Endothelial cell of umbilical vein (primary cell): Measurements from ENCODE around the gene EIF3J. TPM values are rescaled to one million over a fixed set of nuclear protein-coding genes. Genes with fewer than 3 reads are reported as not detected.

Experiments
- BruUV-seq: library from RNA; stranded (reverse); fragments of 400-500 nt; replicated peaks from 2 replicates; lab custom pipeline; 2021; lab: Mats Ljungman, UMichigan
- CTCF ChIA-PET: fragments of 300-600, 350-600 bp; sonication (Branson Sonifier 250); formaldehyde crosslinking; loops from one replicate; lab custom pipeline; 2021; ENCODE audit warnings: antibody characterized with exemption, inconsistent platforms; lab: Charles Lee
- POLR2A ChIA-PET: fragments of 300-600, 350-600 bp; sonication (Branson Sonifier 250); formaldehyde crosslinking; loops from one replicate; lab custom pipeline; 2021; ENCODE audit warnings: antibody characterized with exemption, inconsistent platforms; lab: Charles Lee
- DNase-seq: peaks from one replicate; pipeline ENCODE4 v3.0.0-alpha.2; 2011; ENCODE audit warnings: low read depth, low spot score
- FAIRE-seq: peaks from 2 replicates; lab custom pipeline; 2011; peaks lifted over from hg19 to GRCh38; lab: Jason Lieb, UNC
- H2AFZ ChIP-seq: 2 replicates; pipeline ENCODE4 v1.6.0; 2012; ENCODE audit warnings: low read depth, low read length, control low read depth, inconsistent platforms
- H3K27ac ChIP-seq: 2 replicates; pipeline ENCODE4 v1.5.1; 2011; ENCODE audit warnings: low read depth, mild to moderate bottlenecking, control low read depth, low read length, moderate library complexity; ENCODE audit not compliant: insufficient read depth
- H3K27me3 ChIP-seq, 2 experiments: 2 replicates each; pipeline versions ENCODE4 v1.6.0 to v1.6.1; 2011; ENCODE audit warnings: low read length in 2 of 2, mixed read lengths in 1 of 2; ENCODE audit not compliant: control insufficient read depth in 2 of 2, insufficient read depth in 2 of 2
- H3K36me3 ChIP-seq, 2 experiments: 2 replicates in 1 of 2; 3 replicates in 1 of 2; pipeline ENCODE4 v1.5.1; 2011; ENCODE audit warnings: low read length in 2 of 2, mild to moderate bottlenecking in 1 of 2, moderate library complexity in 1 of 2; ENCODE audit not compliant: control insufficient read depth in 2 of 2, insufficient read depth in 2 of 2; ENCODE audit errors: extremely low read depth in 1 of 2
- H3K4me1 ChIP-seq: 3 replicates; pipeline ENCODE4 v1.5.1; 2011; ENCODE audit warnings: mild to moderate bottlenecking, low read length; ENCODE audit not compliant: control insufficient read depth, insufficient read depth; ENCODE audit errors: extremely low read depth
- H3K4me2 ChIP-seq: 2 replicates; pipeline ENCODE4 v1.6.1; 2011; ENCODE audit warnings: low read length, control low read depth, mixed read lengths; ENCODE audit not compliant: insufficient read depth
- H3K4me3 ChIP-seq, 3 experiments: fragments of 200-600 bp in 1 of 3; sonication (generic), shearing (Covaris generic) in 1 of 3; replicated peaks in 1 of 3; 2 replicates each; pipeline ENCODE4 v1.5.1; 2011 to 2016; ENCODE audit warnings: control low read depth in 3 of 3, low read length in 3 of 3, mild to moderate bottlenecking in 2 of 3, inconsistent platforms in 1 of 3, low read depth in 1 of 3, moderate library complexity in 1 of 3; ENCODE audit not compliant: insufficient read depth in 1 of 3
- H3K79me2 ChIP-seq: 2 replicates; pipeline ENCODE4 v1.6.0; 2012; ENCODE audit warnings: low read length, inconsistent platforms; ENCODE audit not compliant: control insufficient read depth, insufficient read depth
- H3K9ac ChIP-seq: replicated peaks from 2 replicates; pipeline ENCODE3; 2011; ENCODE audit warnings: low read length, control low read depth; ENCODE audit not compliant: insufficient read depth; ENCODE audit errors: extremely low read depth
- H3K9me1 ChIP-seq: replicated peaks from 3 replicates; pipeline ENCODE4 v1.6.0; 2011; ENCODE audit warnings: mild to moderate bottlenecking, low read length; ENCODE audit not compliant: control insufficient read depth, insufficient read depth; ENCODE audit errors: extremely low read depth
- H3K9me3 ChIP-seq: replicated peaks from 2 replicates; pipeline ENCODE4 v1.5.1; 2012; ENCODE audit warnings: low read length, inconsistent platforms; ENCODE audit not compliant: control insufficient read depth, insufficient read depth
- H4K20me1 ChIP-seq: replicated peaks from 2 replicates; pipeline ENCODE3; 2011; ENCODE audit warnings: mild to moderate bottlenecking, low read length; ENCODE audit not compliant: control insufficient read depth, insufficient read depth; ENCODE audit errors: extremely low read depth
- EZH2 ChIP-seq: IDR thresholded peaks from 2 replicates; pipeline ENCODE4 v1.6.1; 2012; ENCODE audit warnings: borderline replicate concordance, low read depth, mild to moderate bottlenecking, moderate library complexity, low read length, inconsistent platforms; ENCODE audit not compliant: severe bottlenecking
- FOS ChIP-seq: IDR thresholded peaks from 2 replicates; pipeline ENCODE4 v1.6.1; 2011; ENCODE audit warnings: mild to moderate bottlenecking, low read length, moderate library complexity, borderline replicate concordance; ENCODE audit not compliant: insufficient read depth
- GATA2 ChIP-seq: IDR thresholded peaks from 2 replicates; pipeline ENCODE4 v1.7.0; 2011; ENCODE audit warnings: low read depth, mild to moderate bottlenecking, moderate library complexity, mixed read lengths, low read length; ENCODE audit not compliant: insufficient read length, insufficient read depth
- JUN ChIP-seq: IDR thresholded peaks from 2 replicates; pipeline ENCODE4 v1.6.1; 2011; ENCODE audit warnings: borderline replicate concordance, low read depth; ENCODE audit not compliant: insufficient read length, insufficient read depth
- MAX ChIP-seq: IDR thresholded peaks from 2 replicates; pipeline ENCODE4 v1.6.1; 2011; ENCODE audit not compliant: insufficient read depth, insufficient read length
- MYC ChIP-seq: IDR thresholded peaks from one replicate; pipeline ENCODE4 v1.6.1; 2011; ENCODE audit warnings: mild to moderate bottlenecking, low read depth, low read length
- POLR2A ChIP-seq: IDR thresholded peaks from 2 replicates; pipeline ENCODE4 v1.6.1; 2012; ENCODE audit warnings: low read depth, mild to moderate bottlenecking, control low read depth, low read length
- POLR2AphosphoS5 ChIP-seq: IDR thresholded peaks from 2 replicates; pipeline ENCODE4 v1.6.1; 2012; ENCODE audit warnings: low read depth, mild to moderate bottlenecking, control low read depth, low read length, moderate library complexity; ENCODE audit not compliant: insufficient read depth
- dilution Hi-C: fragments of 300-500 bp; cut with MboI; formaldehyde crosslinking; loops from one replicate; pipeline ENCODE4 v1.15.0; 2019; ENCODE audit warnings: low sequenced_read_pairs; ENCODE audit not compliant: extremely low pct_ligation_motif_present
- intact Hi-C: fragments of 100-400 bp; cut with micrococcal nuclease; formaldehyde crosslinking; loops from one replicate; pipeline ENCODE4 v1.10.0; 2022
- polyA plus RNA-seq, 4 experiments: library from polyadenylated mRNA; depleted of rRNA in 3 of 4; stranded (reverse) in 3 of 4; unstranded in 1 of 4; fragments of >200 nt; gene quantifications; 2 replicates each; pipeline versions ENCODE4 v1.2.1 to v1.2.3, GENCODE V29; 2011 to 2012; ENCODE audit warnings: missing spikeins in 1 of 4
- total RNA-seq: library from RNA; stranded (reverse); gene quantifications from 2 replicates; pipeline ENCODE4 v1.2.3, GENCODE V29; 2021
- TF ChIP-seq, protein P1 (sequence below), 2 donors: IDR thresholded peaks; 1 replicate in 1 of 2; 2 replicates in 1 of 2; pipeline ENCODE4 v1.5.1; 2011; ENCODE audit warnings: low read length in 2 of 2, mild to moderate bottlenecking in 2 of 2, moderate library complexity in 2 of 2, control low read depth in 1 of 2, inconsistent platforms in 1 of 2, low read depth in 1 of 2; ENCODE audit not compliant: insufficient read depth in 1 of 2; ENCODE audit errors: extremely low read depth in 1 of 2

The EIF3J gene
- total and polyA plus RNA-seq, 2 donors (not counting 3 experiments of a cell fraction or from before 2014, with no cell fraction given): 35.4 to 150 TPM

- H4K20me1 ChIP-seq: no peaks in the 10 kb centered on the region
- FAIRE-seq (no peak), DNase-seq (no peak)
- POLR2A ChIA-PET: interaction anchor here (0.6 kb wide), 1 partner anchor 731 kb away, joined by 4 read pairs; no protein-coding TSS in a partner anchor
- H3K79me2 ChIP-seq: no peaks in the 10 kb centered on the region
- H3K9me1 ChIP-seq: no peaks in the 10 kb centered on the region
- no peak overlapping the region for H2AFZ ChIP-seq
- H3K4me3 ChIP-seq: no peak overlapping the region
- no peak overlapping the region for H3K4me2 ChIP-seq
- CTCF ChIA-PET: interaction anchor here (0.6 to 2.2 kb wide), 4 partner anchors 12 to 441 kb away, joined by 3 to 5 read pairs (median 4); partner anchors contain the start of gene PATL2
- dilution Hi-C loops: loop anchor here (25.0 kb wide), 1 partner anchor 141 kb away; the partner anchor contains the start of gene TRIM69
- BruUV-seq: no TSS peak
- H3K36me3 ChIP-seq: peaks cover 3 to 6% of the 10 kb centered on the region in 2 experiments
- H3K27ac ChIP-seq: no peak overlapping the region
- intact Hi-C loops: no loop called here
- H3K9ac ChIP-seq: no peak overlapping the region
- H3K27me3 ChIP-seq: no peaks in the 10 kb centered on the region
- TF ChIP-seq GATA2: no peak
- H3K9me3 ChIP-seq: no peaks in the 10 kb centered on the region
- H3K4me1 ChIP-seq: peaks cover 23% of the 10 kb centered on the region
Measured at GRCh38 chr15:44595656-44596510, 58.9 kb downstream of the EIF3J start.

GRCh38 chr15:44596511-44597010, 59.6 kb downstream of the EIF3J start:
- BruUV-seq: no TSS peak
- no peaks in the 10 kb centered on the region for H3K79me2 ChIP-seq
- H3K27ac ChIP-seq: no peak overlapping the region
- H3K36me3 ChIP-seq: peaks cover 3 to 4% of the 10 kb centered on the region in 2 experiments
- H3K4me2 ChIP-seq: no peak overlapping the region
- TF ChIP-seq MYC (no peak), JUN (no peak), MAX (no peak), POLR2AphosphoS5 (no peak), POLR2A (no peak), GATA2 (no peak), FOS (no peak), EZH2 (no peak)
- TF ChIP-seq, protein P1, sequence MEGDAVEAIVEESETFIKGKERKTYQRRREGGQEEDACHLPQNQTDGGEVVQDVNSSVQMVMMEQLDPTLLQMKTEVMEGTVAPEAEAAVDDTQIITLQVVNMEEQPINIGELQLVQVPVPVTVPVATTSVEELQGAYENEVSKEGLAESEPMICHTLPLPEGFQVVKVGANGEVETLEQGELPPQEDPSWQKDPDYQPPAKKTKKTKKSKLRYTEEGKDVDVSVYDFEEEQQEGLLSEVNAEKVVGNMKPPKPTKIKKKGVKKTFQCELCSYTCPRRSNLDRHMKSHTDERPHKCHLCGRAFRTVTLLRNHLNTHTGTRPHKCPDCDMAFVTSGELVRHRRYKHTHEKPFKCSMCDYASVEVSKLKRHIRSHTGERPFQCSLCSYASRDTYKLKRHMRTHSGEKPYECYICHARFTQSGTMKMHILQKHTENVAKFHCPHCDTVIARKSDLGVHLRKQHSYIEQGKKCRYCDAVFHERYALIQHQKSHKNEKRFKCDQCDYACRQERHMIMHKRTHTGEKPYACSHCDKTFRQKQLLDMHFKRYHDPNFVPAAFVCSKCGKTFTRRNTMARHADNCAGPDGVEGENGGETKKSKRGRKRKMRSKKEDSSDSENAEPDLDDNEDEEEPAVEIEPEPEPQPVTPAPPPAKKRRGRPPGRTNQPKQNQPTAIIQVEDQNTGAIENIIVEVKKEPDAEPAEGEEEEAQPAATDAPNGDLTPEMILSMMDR (IDR thresholded peaks at IDR 0.05; ENCODE audit: extremely low read depth in 1 of 2, insufficient read depth in 1 of 2, low read depth in 1 of 2, low read length in 2 of 2): no peak
- H3K9me3 ChIP-seq: no peaks in the 10 kb centered on the region
- H3K9ac ChIP-seq: no peak overlapping the region
- peaks cover 23% of the 10 kb centered on the region for H3K4me1 ChIP-seq
- H3K4me3 ChIP-seq: no peak overlapping the region
- ChIA-PET CTCF (interaction anchor here (0.6 to 2.2 kb wide), 5 partner anchors 12 to 440 kb away, joined by 3 to 5 read pairs (median 3); partner anchors contain the start of gene PATL2), POLR2A (no interaction called here)
- H2AFZ ChIP-seq: no peak overlapping the region
- no peaks in the 10 kb centered on the region for H4K20me1 ChIP-seq
- DNase-seq (no peak), FAIRE-seq (no peak)
- dilution Hi-C loops (loop anchor here (25.0 kb wide), 1 partner anchor 141 kb away; the partner anchor contains the start of gene TRIM69), intact Hi-C loops (no loop called here)
- H3K9me1 ChIP-seq: no peaks in the 10 kb centered on the region
- no peaks in the 10 kb centered on the region for H3K27me3 ChIP-seq
